Activated B cell treated with CpG ODN at 0.5 μM for 24 hours (primary cell): ENCODE results near the gene ARMH3. TPM values are rescaled to one million over a fixed set of nuclear protein-coding genes. Genes with fewer than 3 reads are reported as not detected.

Experiments used
- ATAC-seq: fragments of 200-7000 bp; cut with Tn5 transposase; one replicate; pipeline ENCODE4 v1.10.0; 2021; ENCODE audit warnings: low read depth, mild to moderate bottlenecking, moderate library complexity
- CTCF ChIA-PET: fragments of 350-600 bp; sonication (Branson Sonifier 250); formaldehyde crosslinking; loops from one replicate; lab custom pipeline; 2021; ENCODE audit warnings: antibody characterized with exemption; lab: Charles Lee
- POLR2A ChIA-PET: fragments of 350-600 bp; sonication (Branson Sonifier 250); formaldehyde crosslinking; loops from one replicate; lab custom pipeline; 2021; ENCODE audit warnings: antibody characterized with exemption; lab: Charles Lee
- DNase-seq: peaks from one replicate; pipeline ENCODE4 v3.0.0; 2022
- H3K27ac Mint-ChIP-seq: one replicate; pipeline ENCODE4 v1.8.0; 2020; ENCODE audit warnings: mixed read lengths
- H3K27me3 Mint-ChIP-seq: one replicate; pipeline ENCODE4 v1.8.0; 2021; ENCODE audit warnings: mixed read lengths
- H3K36me3 Mint-ChIP-seq: one replicate; pipeline ENCODE4 v1.8.0; 2021; ENCODE audit warnings: low read depth, mixed read lengths
- H3K4me1 Mint-ChIP-seq: one replicate; pipeline ENCODE4 v1.8.0; 2021; ENCODE audit warnings: mixed read lengths
- H3K4me3 Mint-ChIP-seq: one replicate; pipeline ENCODE4 v1.8.0; 2020; ENCODE audit warnings: mild to moderate bottlenecking, mixed read lengths
- H3K9me3 Mint-ChIP-seq: one replicate; pipeline ENCODE4 v1.8.0; 2020; ENCODE audit warnings: mixed read lengths
- CTCF ChIP-seq: fragments of 200-600 bp; IDR thresholded peaks from one replicate; pipeline ENCODE4 v1.8.0; 2022; ENCODE audit warnings: antibody characterized with exemption, mild to moderate bottlenecking
- intact Hi-C: fragments of 100-400 bp; cut with micrococcal nuclease; formaldehyde crosslinking; loops from one replicate; pipeline ENCODE4 v1.15.1; 2024
- total RNA-seq: library from RNA; stranded (reverse); gene quantifications from 2 replicates; pipeline ENCODE4 v1.2.3, GENCODE V29; 2022

Gene ARMH3
- total RNA-seq, 1 donor from 2014 or later: 35.4 TPM

- ChIA-PET POLR2A (interaction anchor here (0.5 to 5.2 kb wide), 10 partner anchors 17 to 228 kb away, joined by 3 to 100 read pairs (median 5); partner anchors contain the start of gene OGA), CTCF (interaction anchor here (0.6 to 12.5 kb wide), 19 partner anchors 12 to 231 kb away, joined by 3 to 372 read pairs (median 6); partner anchors contain the start of genes ARMH3, HPS6, NPM3 and OGA)
- ATAC-seq (peak; percentile 59), DNase-seq (peak; percentile 73)
- Mint-ChIP-seq H3K36me3 (peaks cover 2% of the 10 kb centered on the region), H3K4me1 (peaks cover 64% of the 10 kb centered on the region), H3K27me3 (no peaks in the 10 kb centered on the region), H3K4me3 (peak overlapping the region; percentile 88), H3K27ac (no peak overlapping the region), H3K9me3 (no peaks in the 10 kb centered on the region)
- intact Hi-C loops: loop anchor here (1.0 to 5.0 kb wide), 9 partner anchors 8 to 663 kb away; partner anchors contain the start of genes ACTR1A, HPS6 and SUFU
- TF ChIP-seq CTCF: no peak
Measured at GRCh38 chr10:101839416-101840063, 216.4 kb downstream of the ARMH3 start.

- no peak for ATAC-seq
- intact Hi-C loops: loop anchor here (1.0 kb wide), 1 partner anchor 8 kb away; no protein-coding TSS in a partner anchor
Measured at GRCh38 chr10:101839002-101839401, 217.0 kb downstream of the ARMH3 start.

GRCh38 chr10:101838416-101838970, 217.5 kb downstream of the ARMH3 start:
- peaks cover 58% of the 10 kb centered on the region for H3K4me1 Mint-ChIP-seq
- ATAC-seq (no peak), DNase-seq (no peak)
- no peaks in the 10 kb centered on the region for H3K27me3 Mint-ChIP-seq
- intact Hi-C loops: no loop called here
- peak overlapping the region; percentile 88 for H3K4me3 Mint-ChIP-seq
- no peak for TF ChIP-seq CTCF
- H3K27ac Mint-ChIP-seq: peak overlapping the region; percentile 12
- CTCF ChIA-PET: interaction anchor here (1.4 to 12.5 kb wide), 3 partner anchors 85 to 233 kb away, joined by 3 to 372 read pairs (median 182); partner anchors contain the start of gene HPS6
- peaks cover 2% of the 10 kb centered on the region for H3K36me3 Mint-ChIP-seq
- H3K9me3 Mint-ChIP-seq: no peaks in the 10 kb centered on the region
- POLR2A ChIA-PET: interaction anchor here (1.2 to 3.9 kb wide), 2 partner anchors 20 to 229 kb away, joined by 4 to 22 read pairs; partner anchors contain the start of gene OGA

More at GRCh38 chr10:101839002-101839401, 217.0 kb downstream of the ARMH3 start:
- no peaks in the 10 kb centered on the region for H3K27me3 Mint-ChIP-seq
- peaks cover 2% of the 10 kb centered on the region for H3K36me3 Mint-ChIP-seq
- H3K9me3 Mint-ChIP-seq: no peaks in the 10 kb centered on the region
- DNase-seq: no peak
- H3K4me1 Mint-ChIP-seq: peaks cover 60% of the 10 kb centered on the region
- peak overlapping the region; percentile 88 for H3K4me3 Mint-ChIP-seq
- ChIA-PET CTCF (interaction anchor here (0.7 to 12.5 kb wide), 14 partner anchors 12 to 232 kb away, joined by 3 to 372 read pairs (median 8); partner anchors contain the start of genes ARMH3, HPS6, NPM3 and OGA), POLR2A (interaction anchor here (0.5 to 5.2 kb wide), 6 partner anchors 21 to 228 kb away, joined by 5 to 100 read pairs (median 16); partner anchors contain the start of gene OGA)
- no peak overlapping the region for H3K27ac Mint-ChIP-seq
- TF ChIP-seq CTCF: no peak

GRCh38 chr10:101837748-101838147, 218.2 kb downstream of the ARMH3 start:
- Mint-ChIP-seq H3K36me3 (peaks cover 2% of the 10 kb centered on the region), H3K9me3 (no peaks in the 10 kb centered on the region), H3K27ac (no peak overlapping the region), H3K4me3 (no peak overlapping the region), H3K4me1 (peaks cover 57% of the 10 kb centered on the region), H3K27me3 (no peaks in the 10 kb centered on the region)
- TF ChIP-seq CTCF: no peak
- ChIA-PET POLR2A (interaction anchor here (0.8 to 1.2 kb wide), 3 partner anchors 19 to 219 kb away, joined by 3 to 4 read pairs (median 4); partner anchors contain the start of genes ARMH3 and OGA), CTCF (interaction anchor here (1.3 to 12.5 kb wide), 3 partner anchors 64 to 233 kb away, joined by 5 to 372 read pairs (median 182); partner anchors contain the start of gene HPS6)
- intact Hi-C loops: no loop called here
- no peak for ATAC-seq
- no peak for DNase-seq
